Endothelial cell of umbilical vein (primary cell): ENCODE data around the gene KCTD11. TPM values are rescaled to one million over a fixed set of nuclear protein-coding genes. Genes with fewer than 3 reads are reported as not detected.

Experiments used
- BruUV-seq: library from RNA; stranded (reverse); fragments of 400-500 nt; replicated peaks from 2 replicates; lab custom pipeline; 2021; lab: Mats Ljungman, UMichigan
- CTCF ChIA-PET: fragments of 300-600, 350-600 bp; sonication (Branson Sonifier 250); formaldehyde crosslinking; loops from one replicate; lab custom pipeline; 2021; ENCODE audit warnings: antibody characterized with exemption, inconsistent platforms; lab: Charles Lee
- POLR2A ChIA-PET: fragments of 300-600, 350-600 bp; sonication (Branson Sonifier 250); formaldehyde crosslinking; loops from one replicate; lab custom pipeline; 2021; ENCODE audit warnings: antibody characterized with exemption, inconsistent platforms; lab: Charles Lee
- DNase-seq: peaks from one replicate; pipeline ENCODE4 v3.0.0-alpha.2; 2011; ENCODE audit warnings: low read depth, low spot score
- FAIRE-seq: peaks from 2 replicates; lab custom pipeline; 2011; peaks lifted over from hg19 to GRCh38; lab: Jason Lieb, UNC
- H2AFZ ChIP-seq: 2 replicates; pipeline ENCODE4 v1.6.0; 2012; ENCODE audit warnings: low read depth, low read length, control low read depth, inconsistent platforms
- H3K27ac ChIP-seq: 2 replicates; pipeline ENCODE4 v1.5.1; 2011; ENCODE audit warnings: low read depth, mild to moderate bottlenecking, control low read depth, low read length, moderate library complexity; ENCODE audit not compliant: insufficient read depth
- H3K27me3 ChIP-seq, 2 experiments: 2 replicates each; pipeline versions ENCODE4 v1.6.0 to v1.6.1; 2011; ENCODE audit warnings: low read length in 2 of 2, mixed read lengths in 1 of 2; ENCODE audit not compliant: control insufficient read depth in 2 of 2, insufficient read depth in 2 of 2
- H3K36me3 ChIP-seq, 2 experiments: 2 replicates in 1 of 2; 3 replicates in 1 of 2; pipeline ENCODE4 v1.5.1; 2011; ENCODE audit warnings: low read length in 2 of 2, mild to moderate bottlenecking in 1 of 2, moderate library complexity in 1 of 2; ENCODE audit not compliant: control insufficient read depth in 2 of 2, insufficient read depth in 2 of 2; ENCODE audit errors: extremely low read depth in 1 of 2
- H3K4me1 ChIP-seq: 3 replicates; pipeline ENCODE4 v1.5.1; 2011; ENCODE audit warnings: mild to moderate bottlenecking, low read length; ENCODE audit not compliant: control insufficient read depth, insufficient read depth; ENCODE audit errors: extremely low read depth
- H3K4me2 ChIP-seq: 2 replicates; pipeline ENCODE4 v1.6.1; 2011; ENCODE audit warnings: low read length, control low read depth, mixed read lengths; ENCODE audit not compliant: insufficient read depth
- H3K4me3 ChIP-seq, 3 experiments: fragments of 200-600 bp in 1 of 3; sonication (generic), shearing (Covaris generic) in 1 of 3; replicated peaks in 1 of 3; 2 replicates each; pipeline ENCODE4 v1.5.1; 2011 to 2016; ENCODE audit warnings: control low read depth in 3 of 3, low read length in 3 of 3, mild to moderate bottlenecking in 2 of 3, inconsistent platforms in 1 of 3, low read depth in 1 of 3, moderate library complexity in 1 of 3; ENCODE audit not compliant: insufficient read depth in 1 of 3
- H3K79me2 ChIP-seq: 2 replicates; pipeline ENCODE4 v1.6.0; 2012; ENCODE audit warnings: low read length, inconsistent platforms; ENCODE audit not compliant: control insufficient read depth, insufficient read depth
- H3K9ac ChIP-seq: replicated peaks from 2 replicates; pipeline ENCODE3; 2011; ENCODE audit warnings: low read length, control low read depth; ENCODE audit not compliant: insufficient read depth; ENCODE audit errors: extremely low read depth
- H3K9me1 ChIP-seq: replicated peaks from 3 replicates; pipeline ENCODE4 v1.6.0; 2011; ENCODE audit warnings: mild to moderate bottlenecking, low read length; ENCODE audit not compliant: control insufficient read depth, insufficient read depth; ENCODE audit errors: extremely low read depth
- H3K9me3 ChIP-seq: replicated peaks from 2 replicates; pipeline ENCODE4 v1.5.1; 2012; ENCODE audit warnings: low read length, inconsistent platforms; ENCODE audit not compliant: control insufficient read depth, insufficient read depth
- H4K20me1 ChIP-seq: replicated peaks from 2 replicates; pipeline ENCODE3; 2011; ENCODE audit warnings: mild to moderate bottlenecking, low read length; ENCODE audit not compliant: control insufficient read depth, insufficient read depth; ENCODE audit errors: extremely low read depth
- CTCF ChIP-seq, 2 donors: IDR thresholded peaks; 1 replicate in 1 of 2; 2 replicates in 1 of 2; pipeline ENCODE4 v1.5.1; 2011; ENCODE audit warnings: low read length in 2 of 2, mild to moderate bottlenecking in 2 of 2, moderate library complexity in 2 of 2, control low read depth in 1 of 2, inconsistent platforms in 1 of 2, low read depth in 1 of 2; ENCODE audit not compliant: insufficient read depth in 1 of 2; ENCODE audit errors: extremely low read depth in 1 of 2
- EZH2 ChIP-seq: IDR thresholded peaks from 2 replicates; pipeline ENCODE4 v1.6.1; 2012; ENCODE audit warnings: borderline replicate concordance, low read depth, mild to moderate bottlenecking, moderate library complexity, low read length, inconsistent platforms; ENCODE audit not compliant: severe bottlenecking
- FOS ChIP-seq: IDR thresholded peaks from 2 replicates; pipeline ENCODE4 v1.6.1; 2011; ENCODE audit warnings: mild to moderate bottlenecking, low read length, moderate library complexity, borderline replicate concordance; ENCODE audit not compliant: insufficient read depth
- GATA2 ChIP-seq: IDR thresholded peaks from 2 replicates; pipeline ENCODE4 v1.7.0; 2011; ENCODE audit warnings: low read depth, mild to moderate bottlenecking, moderate library complexity, mixed read lengths, low read length; ENCODE audit not compliant: insufficient read length, insufficient read depth
- JUN ChIP-seq: IDR thresholded peaks from 2 replicates; pipeline ENCODE4 v1.6.1; 2011; ENCODE audit warnings: borderline replicate concordance, low read depth; ENCODE audit not compliant: insufficient read length, insufficient read depth
- MAX ChIP-seq: IDR thresholded peaks from 2 replicates; pipeline ENCODE4 v1.6.1; 2011; ENCODE audit not compliant: insufficient read depth, insufficient read length
- MYC ChIP-seq: IDR thresholded peaks from one replicate; pipeline ENCODE4 v1.6.1; 2011; ENCODE audit warnings: mild to moderate bottlenecking, low read depth, low read length
- POLR2A ChIP-seq: IDR thresholded peaks from 2 replicates; pipeline ENCODE4 v1.6.1; 2012; ENCODE audit warnings: low read depth, mild to moderate bottlenecking, control low read depth, low read length
- POLR2AphosphoS5 ChIP-seq: IDR thresholded peaks from 2 replicates; pipeline ENCODE4 v1.6.1; 2012; ENCODE audit warnings: low read depth, mild to moderate bottlenecking, control low read depth, low read length, moderate library complexity; ENCODE audit not compliant: insufficient read depth
- dilution Hi-C: fragments of 300-500 bp; cut with MboI; formaldehyde crosslinking; loops from one replicate; pipeline ENCODE4 v1.15.0; 2019; ENCODE audit warnings: low sequenced_read_pairs; ENCODE audit not compliant: extremely low pct_ligation_motif_present
- intact Hi-C: fragments of 100-400 bp; cut with micrococcal nuclease; formaldehyde crosslinking; loops from one replicate; pipeline ENCODE4 v1.10.0; 2022
- polyA plus RNA-seq, 4 experiments: library from polyadenylated mRNA; depleted of rRNA in 3 of 4; stranded (reverse) in 3 of 4; unstranded in 1 of 4; fragments of >200 nt; gene quantifications; 2 replicates each; pipeline versions ENCODE4 v1.2.1 to v1.2.3, GENCODE V29; 2011 to 2012; ENCODE audit warnings: missing spikeins in 1 of 4
- total RNA-seq: library from RNA; stranded (reverse); gene quantifications from 2 replicates; pipeline ENCODE4 v1.2.3, GENCODE V29; 2021

Gene KCTD11
- total and polyA plus RNA-seq, 2 donors (not counting 3 experiments of a cell fraction or from before 2014, with no cell fraction given): 3.8 to 6.5 TPM

- BruUV-seq: no TSS peak
- H3K4me3 ChIP-seq: no peak overlapping the region
- no peak overlapping the region for H3K27ac ChIP-seq
- DNase-seq (no peak), FAIRE-seq (no peak)
- H3K9me3 ChIP-seq: no peaks in the 10 kb centered on the region
- TF ChIP-seq JUN: no peak
- TF ChIP-seq CTCF (IDR thresholded peaks at IDR 0.05; ENCODE audit: extremely low read depth in 1 of 2, insufficient read depth in 1 of 2, low read depth in 1 of 2, low read length in 2 of 2): no peak
- TF ChIP-seq POLR2A: no peak
- TF ChIP-seq MAX: no peak
- TF ChIP-seq FOS: no peak
- TF ChIP-seq EZH2: no peak
- TF ChIP-seq POLR2AphosphoS5: no peak
- TF ChIP-seq GATA2: no peak
- no peak for TF ChIP-seq MYC
- H3K27me3 ChIP-seq: no peaks in the 10 kb centered on the region
- peaks cover 10% of the 10 kb centered on the region for H3K79me2 ChIP-seq
- no peak overlapping the region for H3K9ac ChIP-seq
- H4K20me1 ChIP-seq: no peaks in the 10 kb centered on the region
- dilution Hi-C loops: no loop called here
- no peak overlapping the region for H2AFZ ChIP-seq
- no peaks in the 10 kb centered on the region for H3K9me1 ChIP-seq
- peaks cover 6% of the 10 kb centered on the region for H3K4me1 ChIP-seq
- ChIA-PET CTCF (interaction anchor here (0.7 to 1.8 kb wide), 11 partner anchors 13 to 279 kb away, joined by 3 to 13 read pairs (median 3); partner anchors contain the start of genes ACAP1, SLC2A4 and TNFSF13), POLR2A (no interaction called here)
- no peak overlapping the region for H3K4me2 ChIP-seq
- intact Hi-C loops: loop anchor here (1.0 kb wide), 2 partner anchors 22 to 237 kb away; partner anchors contain the start of gene SENP3
- H3K36me3 ChIP-seq: peaks cover 10 to 41% of the 10 kb centered on the region in 2 experiments
Observed at GRCh38 chr17:7324438-7324779, 27.6 kb upstream of the KCTD11 start.
